ENCODE measurements around the gene MED26. TPM values are rescaled to one million over a fixed set of nuclear protein-coding genes. Genes with fewer than 3 reads are reported as not detected.

The MED26 gene
- total and polyA plus RNA-seq, 2 of the 8 experiments (the other 6 are each of a cell fraction or from before 2014, with no cell fraction given), result 5.3 to 10.7 TPM

DNA sequence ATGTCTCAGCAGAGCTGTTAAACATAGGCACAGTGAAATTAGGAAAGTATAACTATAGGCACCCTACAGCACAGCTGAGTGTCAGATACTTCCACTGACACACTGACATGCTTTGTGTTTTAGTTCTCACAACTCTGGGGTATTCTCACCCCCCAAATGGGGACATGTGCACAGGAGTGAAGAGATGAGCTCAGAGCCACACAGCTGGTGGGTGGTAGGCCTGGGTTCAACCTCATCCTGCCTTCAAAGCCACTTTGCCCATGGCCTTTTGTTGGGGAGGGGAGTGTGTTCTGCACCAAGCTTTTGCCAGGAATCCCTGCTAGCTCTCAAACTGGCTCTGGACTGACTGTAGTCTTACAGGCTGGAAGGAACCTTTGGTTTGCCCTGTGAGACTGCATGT, 54.1 kb downstream of the MED26 start:
- H3K4me2 ChIP-seq (ENCODE audit: insufficient read depth in 1 of 2, low read depth in 2 of 2, low read length in 2 of 2), result peak overlapping the region; percentile 79 to 95; a peak in 2 of 4 replicates
- DNase-seq (ENCODE audit: low read depth in 1 of 2, low spot score in 2 of 2) (no peak), FAIRE-seq (no peak)
- no peak overlapping the region for H2BK5ac ChIP-seq (ENCODE audit: low read depth, low read length)
- peak overlapping the region in 1 of 4 experiments; percentile 23; a peak in 1 of 7 replicates for H3K9ac ChIP-seq (replicated peaks in 1 of 4; ENCODE audit: extremely low read depth in 1 of 4, low read depth in 3 of 4, low read length in 3 of 4)
- H2BK120ac ChIP-seq (replicated peaks; ENCODE audit: low read depth, low read length), result no peak overlapping the region
- peaks cover 0 to 18% (median 7%) of the 10 kb centered on the region in 4 experiments; a peak in 6 of 8 replicates for H3K36me3 ChIP-seq (ENCODE audit: control insufficient read depth in 2 of 4, insufficient read depth in 4 of 4, low read length in 3 of 4)
- H3K56ac ChIP-seq (replicated peaks; ENCODE audit: insufficient read length, low read depth, low read length), result no peak overlapping the region
- H3K79me2 ChIP-seq (ENCODE audit: control insufficient read depth in 1 of 2, insufficient read depth in 2 of 2, low read length in 2 of 2), result peaks cover 0 to 56% of the 10 kb centered on the region in 2 experiments; a peak in 3 of 4 replicates
- ChIA-PET CTCF (ENCODE audit: partially characterized antibody) (interaction anchor here (0.6 to 1.4 kb wide), 11 partner anchors 9 to 1397 kb away, joined by 3 to 6 read pairs (median 3); partner anchors contain the start of genes C19orf44 and CALR3), POLR2A (ENCODE audit: partially characterized antibody) (interaction anchor here (0.7 to 6.6 kb wide), 9 partner anchors 9 to 86 kb away, joined by 3 to 58 read pairs (median 5); partner anchors contain the start of genes MED26, SMIM7 and TMEM38A)
- H4K8ac ChIP-seq (ENCODE audit: extremely low read depth, insufficient read depth, low read length), result no peak overlapping the region
- H3K79me1 ChIP-seq (ENCODE audit: low read depth, low read length), result peaks cover 24% of the 10 kb centered on the region
- H3K4me3 ChIP-seq (ENCODE audit: extremely low read depth in 1 of 4, insufficient read depth in 2 of 4, low read depth in 3 of 4, low read length in 4 of 4), result no peak overlapping the region
- peaks cover 10 to 23% of the 10 kb centered on the region in 2 experiments for H4K20me1 ChIP-seq (replicated peaks in 1 of 2; ENCODE audit: control insufficient read depth in 1 of 2, insufficient read depth in 2 of 2, low read length in 2 of 2)
- no peaks in the 10 kb centered on the region for H3K27me3 ChIP-seq (replicated peaks in 1 of 4; ENCODE audit: control insufficient read depth in 3 of 4, extremely low read depth in 1 of 4, insufficient read depth in 3 of 4, low read length in 3 of 4)
- H4K5ac ChIP-seq (ENCODE audit: insufficient read length, low read depth, low read length), result no peak overlapping the region
- H2BK15ac ChIP-seq (ENCODE audit: low read length), result no peak overlapping the region
- no peak overlapping the region for H2BK20ac ChIP-seq (ENCODE audit: low read length)
- H2AFZ ChIP-seq (ENCODE audit: low read length), result no peak overlapping the region
- H2AK5ac ChIP-seq (ENCODE audit: low read depth, low read length), result no peak overlapping the region
- H3K23ac ChIP-seq (ENCODE audit: insufficient read length), result no peak overlapping the region
- no peak overlapping the region for H4K91ac ChIP-seq (replicated peaks; ENCODE audit: insufficient read length, low read length)
- H3K4me1 ChIP-seq (replicated peaks in 1 of 4; ENCODE audit: control insufficient read depth in 3 of 4, insufficient read depth in 4 of 4, low read length in 3 of 4), result peaks cover 0 to 6% (median 3%) of the 10 kb centered on the region in 4 experiments; a peak in 5 of 7 replicates
- H3K27ac ChIP-seq (ENCODE audit: low read depth, low read length), result no peak overlapping the region
- no peak overlapping the region for H3K14ac ChIP-seq (ENCODE audit: insufficient read length)
- peaks cover 9% of the 10 kb centered on the region; the same call in 1 of the 2 replicates for H3K23me2 ChIP-seq (ENCODE audit: low read depth, low read length)
- H3K18ac ChIP-seq (ENCODE audit: extremely low read depth, low read length), result no peak overlapping the region
- no peaks in the 10 kb centered on the region for H3K9me3 ChIP-seq (ENCODE audit: insufficient read depth in 2 of 2, low read depth in 1 of 2, low read length in 1 of 2)
- H2BK12ac ChIP-seq (ENCODE audit: low read depth, low read length), result no peak overlapping the region
- no peak overlapping the region for H3K4ac ChIP-seq (replicated peaks; ENCODE audit: insufficient read length, low read depth, low read length)
- TF ChIP-seq JUN (IDR thresholded peaks at IDR 0.05; ENCODE audit: low read depth, low read length), result no peak
- TF ChIP-seq EGR1 (IDR thresholded peaks at IDR 0.05; ENCODE audit: borderline replicate concordance, low read depth, low read length), result no peak
- no peak for TF ChIP-seq SIRT6 (IDR thresholded peaks at IDR 0.05; ENCODE audit: low read length)
- no peak for TF ChIP-seq RXRA (IDR thresholded peaks at IDR 0.05; ENCODE audit: insufficient read depth, low read depth, low read length)
- TF ChIP-seq RAD21 (IDR thresholded peaks at IDR 0.05 in 1 of 2, conservative IDR thresholded peaks at IDR 0.05 in 1 of 2; ENCODE audit: low read depth in 2 of 2, low read length in 2 of 2), result no peak
- no peak for TF ChIP-seq ASH2L (IDR thresholded peaks at IDR 0.05; ENCODE audit: low read length)
- TF ChIP-seq HDAC6 (IDR thresholded peaks at IDR 0.05; ENCODE audit: low read depth, low read length), result no peak
- TF ChIP-seq SP2 (IDR thresholded peaks at IDR 0.05; ENCODE audit: low read length), result no peak
- TF ChIP-seq EZH2 (IDR thresholded peaks at IDR 0.05; ENCODE audit: low read depth, low read length, severe bottlenecking), result no peak
- no peak for TF ChIP-seq ATF3 (IDR thresholded peaks at IDR 0.05; ENCODE audit: insufficient read depth, low read depth, low read length)
- no peak for TF ChIP-seq GTF2F1 (IDR thresholded peaks at IDR 0.05; ENCODE audit: borderline replicate concordance, low read depth, low read length)
- TF ChIP-seq CREB1 (IDR thresholded peaks at IDR 0.05), result no peak
- TF ChIP-seq CHD2 (IDR thresholded peaks at IDR 0.05; ENCODE audit: low read length), result no peak
- TF ChIP-seq CTBP2 (IDR thresholded peaks at IDR 0.05; ENCODE audit: borderline replicate concordance, insufficient read depth, insufficient read length, low read length), result no peak

Data from H1 (cell line).